ENCODE results near the gene PNMA8B. TPM values are rescaled to one million over a fixed set of nuclear protein-coding genes. Genes with fewer than 3 reads are reported as not detected.

PNMA8B gene
- total and polyA plus RNA-seq, 3 experiments from 2014 or later = 0.04 TPM; not detected in 2

DNA sequence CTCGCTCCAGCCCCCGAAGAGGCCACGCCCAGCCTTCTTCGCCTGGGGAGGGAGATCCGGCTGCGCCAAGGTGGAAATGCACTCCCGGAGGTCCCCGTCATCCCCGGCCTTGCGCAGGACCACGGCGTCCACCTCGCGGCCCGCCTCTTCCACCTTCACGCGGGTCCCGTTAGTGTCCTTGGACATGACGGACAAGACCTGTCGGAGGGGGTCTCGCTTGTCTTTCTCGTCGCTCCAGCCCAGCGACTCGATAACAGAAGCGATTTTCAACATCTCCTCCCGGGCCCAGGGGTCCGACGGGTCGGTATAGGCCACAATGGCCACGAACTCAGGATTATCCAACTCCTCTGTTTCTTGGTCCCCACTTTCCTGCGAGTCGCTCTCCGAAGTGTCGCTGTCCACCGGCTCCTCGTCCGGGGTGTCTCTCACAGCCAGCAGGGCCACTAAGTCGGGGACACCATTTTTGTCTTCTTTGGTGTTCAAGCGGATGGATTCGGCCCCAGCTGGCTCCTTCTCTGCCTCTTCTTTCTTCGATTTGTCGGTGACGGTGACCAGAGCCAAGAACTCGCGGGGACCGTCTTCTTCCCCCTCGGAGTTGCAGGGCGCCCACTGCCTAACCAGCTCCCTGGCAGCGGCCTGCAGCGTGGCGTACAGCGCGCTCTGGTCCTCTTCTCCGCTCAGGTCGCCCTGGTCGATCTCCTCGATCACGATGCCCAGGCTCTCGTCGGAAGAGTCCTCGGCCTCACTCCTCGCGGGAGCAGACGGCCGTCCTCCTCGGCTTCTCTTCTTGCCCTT lies 1.3 kb downstream of the PNMA8B start:
- Histone ChIP-seq H3K36me3 (ENCODE audit: insufficient read depth, low read length) (no peaks in the 10 kb centered on the region), H3K4me3 (ENCODE audit: low read length) (peak overlapping the region; percentile 32), H3K4me1 (ENCODE audit: insufficient read depth, low read length) (peaks cover 3% of the 10 kb centered on the region), H3K27me3 (ENCODE audit: insufficient read depth, low read length, poor library complexity, severe bottlenecking) (peaks cover 35% of the 10 kb centered on the region), H3K27ac (ENCODE audit: low read depth, low read length) (no peak overlapping the region), H3K9me3 (ENCODE audit: low read length) (no peaks in the 10 kb centered on the region)
- ChIA-PET CTCF (no interaction called here), POLR2A (no interaction called here)
- H3K36me3 Mint-ChIP-seq = no peaks in the 10 kb centered on the region
- H3K9me3 Mint-ChIP-seq = no peaks in the 10 kb centered on the region
- H3K27me3 Mint-ChIP-seq = peaks cover 42 to 49% of the 10 kb centered on the region in 2 donors
- H3K4me1 Mint-ChIP-seq = peaks cover 8 to 25% (median 16%) of the 10 kb centered on the region in 3 donors
- no peak for DNase-seq
- peak overlapping the region in 1 of 8 donors; percentile 34 for H3K27ac Mint-ChIP-seq
- peak overlapping the region; percentile 2 to 75 (median 63) for H3K4me3 Mint-ChIP-seq

DNA sequence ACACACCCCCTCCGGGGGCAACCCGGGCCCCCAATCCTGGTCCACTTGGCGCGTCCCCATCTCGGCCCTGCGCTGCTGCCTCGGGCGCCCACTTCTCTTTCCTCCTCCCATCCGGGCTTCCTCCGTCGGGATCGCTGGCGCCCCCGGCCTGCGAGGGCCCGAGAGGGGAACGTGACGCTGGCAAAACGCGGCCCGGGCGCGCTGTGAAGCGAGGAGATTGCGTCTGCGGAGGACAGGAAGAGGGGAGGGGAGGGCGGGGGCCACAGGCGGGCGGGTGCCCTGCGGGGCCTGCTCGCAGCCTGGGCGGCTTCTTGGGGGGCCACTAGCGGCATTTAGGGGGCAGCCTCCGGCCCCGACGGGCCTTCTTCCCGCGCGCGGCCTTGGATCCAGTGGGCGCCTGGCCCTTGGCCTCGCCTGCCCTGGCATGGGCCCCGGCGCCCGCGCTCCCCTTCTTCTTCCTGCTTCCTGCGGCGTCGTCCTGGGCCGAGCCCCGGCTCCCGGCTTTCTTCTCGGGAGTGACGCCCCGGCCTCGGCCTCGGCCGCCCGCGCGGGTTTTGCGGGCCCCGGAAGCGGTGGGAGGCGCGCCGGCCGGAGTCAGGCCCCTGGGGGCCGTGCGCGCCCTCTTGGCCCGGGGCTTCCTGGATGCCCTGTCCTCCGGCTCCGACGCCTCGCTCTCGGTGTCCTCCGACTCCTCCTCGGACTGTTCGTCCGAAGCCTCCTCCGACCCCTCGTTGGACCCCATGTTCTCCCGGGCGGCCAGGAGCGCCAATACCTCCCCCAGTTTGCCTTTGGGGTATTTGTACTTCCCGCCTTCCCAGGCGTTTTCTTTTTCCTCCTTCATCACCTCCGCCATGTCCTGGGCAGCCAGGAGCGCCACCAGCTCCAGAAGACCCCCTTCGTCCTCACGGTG lies 2.2 kb downstream of the PNMA8B start:
- H3K27me3 ChIP-seq (ENCODE audit: insufficient read depth, low read length, poor library complexity, severe bottlenecking) = peaks cover 43% of the 10 kb centered on the region
- Mint-ChIP-seq H3K36me3 (no peaks in the 10 kb centered on the region), H3K4me3 (peak overlapping the region in 6 of 7 donors; percentile 2 to 75 (median 62)), H3K9me3 (no peaks in the 10 kb centered on the region), H3K4me1 (peaks cover 8 to 29% (median 11%) of the 10 kb centered on the region in 3 donors), H3K27me3 (peaks cover 50 to 54% of the 10 kb centered on the region in 2 donors), H3K27ac (no peak overlapping the region)
- no peaks in the 10 kb centered on the region for H3K36me3 ChIP-seq (ENCODE audit: insufficient read depth, low read length)
- peak in 2 of 5 donors; percentile 43 to 57 for DNase-seq
- CTCF ChIA-PET = no interaction called here
- peak overlapping the region; percentile 34 for H3K4me3 ChIP-seq (ENCODE audit: low read length)
- H3K4me1 ChIP-seq (ENCODE audit: insufficient read depth, low read length) = peaks cover 3% of the 10 kb centered on the region
- H3K27ac ChIP-seq (ENCODE audit: low read depth, low read length) = no peak overlapping the region
- no peaks in the 10 kb centered on the region for H3K9me3 ChIP-seq (ENCODE audit: low read length)
- POLR2A ChIA-PET = no interaction called here

DNA sequence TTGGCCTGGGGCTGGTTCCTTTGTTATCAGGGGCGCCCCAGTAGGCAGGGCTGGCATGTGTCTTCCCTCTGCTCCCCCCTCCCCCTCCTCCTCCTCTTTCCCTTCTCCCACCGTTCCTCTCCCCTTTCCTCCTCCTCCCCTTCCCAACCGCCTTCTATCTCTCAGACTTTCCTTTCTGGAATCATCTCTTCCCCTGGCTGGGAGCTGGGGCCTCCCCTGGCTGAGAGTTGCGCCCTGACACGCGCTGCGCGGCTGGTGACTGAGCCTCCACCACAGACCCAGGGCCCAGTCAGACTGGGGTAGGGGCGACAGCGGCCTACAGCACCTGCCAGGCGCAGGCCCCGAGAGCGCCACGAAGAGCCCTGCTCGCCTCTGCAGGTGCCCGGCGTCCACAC lies 2.8 kb downstream of the PNMA8B start:
- CTCF ChIA-PET = no interaction called here
- peak overlapping the region; percentile 34 for H3K4me3 ChIP-seq (ENCODE audit: low read length)

DNA sequence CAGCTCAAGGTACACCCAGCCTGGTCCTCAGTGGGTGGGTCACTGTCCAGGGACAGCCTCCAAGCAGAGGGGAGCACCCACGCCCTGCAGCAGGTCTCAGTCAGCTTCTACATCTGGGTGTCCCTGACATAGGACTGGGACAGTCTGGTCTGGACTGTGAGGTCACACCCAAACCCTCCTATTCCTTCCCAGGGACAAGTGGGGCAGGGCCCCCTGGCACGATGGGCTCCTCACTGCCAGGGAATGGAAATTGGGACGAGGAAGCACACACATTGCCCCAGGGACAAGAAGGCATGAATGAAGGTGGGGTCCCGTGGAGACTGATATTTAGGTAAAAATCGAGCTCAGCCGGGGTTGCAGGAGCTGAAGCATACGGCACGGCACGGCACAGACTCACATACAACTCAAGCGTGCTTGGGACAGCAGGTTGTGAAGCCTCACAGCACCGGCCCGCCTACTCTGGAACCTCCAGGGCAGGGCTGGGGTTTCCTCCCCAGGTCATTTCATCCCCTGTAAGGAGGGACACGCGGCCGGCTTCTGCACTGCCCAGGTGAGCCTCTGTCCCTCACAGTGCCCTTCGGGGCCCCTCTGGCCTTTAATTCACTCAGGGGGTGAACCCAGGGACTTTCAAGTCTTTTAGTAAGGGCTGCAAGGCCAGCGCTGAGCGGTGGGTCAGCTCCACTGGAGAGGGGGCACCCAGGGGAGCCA lies 3.5 kb downstream of the PNMA8B start:
- H3K36me3 Mint-ChIP-seq = no peaks in the 10 kb centered on the region

More for the DNA sequence above, 2.8 kb downstream of the PNMA8B start:
- H3K27me3 ChIP-seq (ENCODE audit: insufficient read depth, low read length, poor library complexity, severe bottlenecking) = peaks cover 47% of the 10 kb centered on the region
- no peak for DNase-seq
- no peaks in the 10 kb centered on the region for H3K36me3 Mint-ChIP-seq
- POLR2A ChIA-PET = no interaction called here
- H3K36me3 ChIP-seq (ENCODE audit: insufficient read depth, low read length) = no peaks in the 10 kb centered on the region
- H3K9me3 Mint-ChIP-seq = no peaks in the 10 kb centered on the region
- H3K27ac Mint-ChIP-seq = no peak overlapping the region
- peaks cover 54 to 58% of the 10 kb centered on the region in 2 donors for H3K27me3 Mint-ChIP-seq
- no peaks in the 10 kb centered on the region for H3K9me3 ChIP-seq (ENCODE audit: low read length)
- no peak overlapping the region for H3K27ac ChIP-seq (ENCODE audit: low read depth, low read length)
- H3K4me1 ChIP-seq (ENCODE audit: insufficient read depth, low read length) = peaks cover 5% of the 10 kb centered on the region
- H3K4me1 Mint-ChIP-seq = peaks cover 10 to 35% (median 11%) of the 10 kb centered on the region in 3 donors
- peak overlapping the region in 2 of 7 donors; percentile 57 to 71 for H3K4me3 Mint-ChIP-seq

DNA sequence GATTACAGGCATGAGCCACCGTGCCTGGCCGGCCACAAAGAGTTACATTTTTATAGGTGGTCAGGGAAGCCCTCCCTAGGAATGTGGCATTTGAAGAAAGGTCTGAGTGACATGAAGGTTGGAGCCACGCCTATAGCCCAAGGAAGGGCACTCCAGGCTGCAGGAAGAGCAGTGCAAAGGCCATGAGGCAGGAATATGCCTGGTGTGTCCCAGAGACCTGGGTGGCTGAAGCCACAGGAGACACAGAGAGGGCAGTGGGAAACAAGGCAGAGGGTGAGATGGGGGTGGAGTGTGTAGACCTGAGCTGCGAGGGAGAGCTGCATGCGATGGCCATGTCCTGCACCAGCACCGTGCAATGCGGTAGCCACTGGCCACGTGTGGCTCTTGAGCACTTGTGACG lies 4.9 kb downstream of the PNMA8B start:
- Mint-ChIP-seq H3K27ac (no peak overlapping the region), H3K27me3 (peaks cover 52 to 68% of the 10 kb centered on the region in 2 donors), H3K36me3 (no peaks in the 10 kb centered on the region), H3K9me3 (no peaks in the 10 kb centered on the region), H3K4me1 (peaks cover 11 to 46% (median 13%) of the 10 kb centered on the region in 3 donors), H3K4me3 (no peak overlapping the region)
- ChIA-PET CTCF (no interaction called here), POLR2A (no interaction called here)
- H3K9me3 ChIP-seq (ENCODE audit: low read length) = no peaks in the 10 kb centered on the region
- H3K27me3 ChIP-seq (ENCODE audit: insufficient read depth, low read length, poor library complexity, severe bottlenecking) = peaks cover 62% of the 10 kb centered on the region
- no peaks in the 10 kb centered on the region for H3K36me3 ChIP-seq (ENCODE audit: insufficient read depth, low read length)
- H3K27ac ChIP-seq (ENCODE audit: low read depth, low read length) = no peak overlapping the region
- DNase-seq = no peak
- H3K4me3 ChIP-seq (ENCODE audit: low read length) = no peak overlapping the region
- peaks cover 15% of the 10 kb centered on the region for H3K4me1 ChIP-seq (ENCODE audit: insufficient read depth, low read length)

More for the DNA sequence above, 3.5 kb downstream of the PNMA8B start:
- Mint-ChIP-seq H3K27me3 (peaks cover 54 to 61% of the 10 kb centered on the region in 2 donors), H3K4me1 (peaks cover 11 to 42% (median 11%) of the 10 kb centered on the region in 3 donors), H3K4me3 (peak overlapping the region in 3 of 7 donors; percentile 10 to 55 (median 28)), H3K9me3 (no peaks in the 10 kb centered on the region), H3K27ac (peak overlapping the region in 1 of 8 donors; percentile 8)
- ChIA-PET CTCF (interaction anchor here (0.5 kb wide), 1 partner anchor 440 kb away, joined by 3 read pairs; no protein-coding TSS in a partner anchor), POLR2A (no interaction called here)
- no peak for DNase-seq
- H3K4me3 ChIP-seq (ENCODE audit: low read length) = no peak overlapping the region
- no peaks in the 10 kb centered on the region for H3K36me3 ChIP-seq (ENCODE audit: insufficient read depth, low read length)
- H3K9me3 ChIP-seq (ENCODE audit: low read length) = no peaks in the 10 kb centered on the region
- peaks cover 12% of the 10 kb centered on the region for H3K4me1 ChIP-seq (ENCODE audit: insufficient read depth, low read length)
- peaks cover 53% of the 10 kb centered on the region for H3K27me3 ChIP-seq (ENCODE audit: insufficient read depth, low read length, poor library complexity, severe bottlenecking)
- H3K27ac ChIP-seq (ENCODE audit: low read depth, low read length) = no peak overlapping the region

DNA sequence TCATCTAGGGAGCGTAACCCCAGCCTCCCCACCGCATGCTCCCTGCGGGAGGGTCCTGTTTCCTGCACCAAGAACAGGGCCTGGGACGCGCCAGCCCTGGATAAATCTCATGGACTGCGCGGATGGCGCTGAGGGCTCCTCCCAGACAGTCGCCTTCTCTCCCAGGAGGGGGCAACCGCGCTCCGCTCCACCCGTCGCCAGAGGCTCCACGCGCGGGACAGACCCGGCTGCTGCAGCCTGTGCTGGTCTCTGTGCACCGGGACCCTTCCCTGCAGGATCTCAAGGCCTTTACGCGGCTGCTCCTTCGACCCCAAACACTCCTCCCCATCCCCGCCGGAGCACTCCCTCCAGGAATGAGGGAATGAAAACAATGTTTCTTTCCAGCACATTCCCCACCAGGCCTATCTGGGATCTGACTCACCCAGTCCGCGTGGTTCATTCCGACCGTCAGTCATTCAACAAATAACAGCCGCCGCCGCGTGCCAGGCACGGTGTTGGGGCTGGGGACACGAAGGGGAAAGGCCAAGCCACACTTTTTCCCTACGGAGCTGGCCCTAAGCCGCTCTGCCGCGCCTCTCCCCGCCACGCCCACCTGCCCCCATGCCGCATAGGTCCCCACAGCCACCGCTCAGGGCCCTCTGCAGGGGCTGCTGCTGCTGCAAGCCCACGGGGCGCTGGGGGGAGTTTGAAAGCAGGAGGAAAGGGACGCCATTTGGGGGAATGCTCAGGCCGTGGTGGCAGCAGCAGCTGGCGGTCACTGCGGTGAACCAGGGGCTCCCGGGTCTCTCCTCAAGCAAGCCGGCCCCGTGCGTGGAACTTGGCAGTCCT lies 6.0 kb downstream of the PNMA8B start:
- H3K4me1 Mint-ChIP-seq = peaks cover 10 to 41% (median 13%) of the 10 kb centered on the region in 3 donors
- POLR2A ChIA-PET = no interaction called here
- H3K27me3 Mint-ChIP-seq = peaks cover 52 to 72% of the 10 kb centered on the region in 2 donors
- Histone ChIP-seq H3K4me3 (ENCODE audit: low read length) (no peak overlapping the region), H3K27ac (ENCODE audit: low read depth, low read length) (no peak overlapping the region), H3K9me3 (ENCODE audit: low read length) (no peaks in the 10 kb centered on the region), H3K36me3 (ENCODE audit: insufficient read depth, low read length) (no peaks in the 10 kb centered on the region), H3K27me3 (ENCODE audit: insufficient read depth, low read length, poor library complexity, severe bottlenecking) (peaks cover 56% of the 10 kb centered on the region), H3K4me1 (ENCODE audit: insufficient read depth, low read length) (peaks cover 15% of the 10 kb centered on the region)
- no peak overlapping the region for H3K4me3 Mint-ChIP-seq
- peaks cover 0 to under 1% (median 0%) of the 10 kb centered on the region in 3 donors for H3K36me3 Mint-ChIP-seq
- no peaks in the 10 kb centered on the region for H3K9me3 Mint-ChIP-seq
- H3K27ac Mint-ChIP-seq = no peak overlapping the region
- CTCF ChIA-PET = interaction anchor here (0.7 kb wide), 1 partner anchor 53 kb away, joined by 3 read pairs; no protein-coding TSS in a partner anchor
- DNase-seq = no peak

DNA sequence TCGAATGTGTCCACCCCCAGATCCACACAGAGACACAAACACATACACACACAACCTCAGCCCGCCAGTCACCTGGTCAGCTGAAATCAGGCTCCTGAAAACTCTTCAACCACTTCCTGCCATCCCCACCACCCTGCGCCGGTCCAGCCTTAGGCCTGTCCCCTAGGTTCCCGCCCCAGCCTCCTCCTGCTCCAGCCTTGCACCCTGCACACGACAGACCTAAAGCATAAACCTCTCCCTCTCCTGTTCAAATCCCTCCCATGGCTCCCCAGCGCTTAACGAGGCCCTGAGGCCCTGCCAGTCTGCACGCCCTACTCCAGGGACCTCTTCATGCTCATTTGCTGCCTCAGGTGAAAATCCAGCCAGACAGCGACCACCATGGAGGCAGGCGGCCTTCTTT lies 7.1 kb downstream of the PNMA8B start:
- Mint-ChIP-seq H3K27ac (no peak overlapping the region), H3K4me1 (peaks cover 5 to 36% (median 6%) of the 10 kb centered on the region in 3 donors), H3K9me3 (no peaks in the 10 kb centered on the region), H3K4me3 (peak overlapping the region in 1 of 7 donors; percentile 13), H3K27me3 (peaks cover 53 to 71% of the 10 kb centered on the region in 2 donors), H3K36me3 (peaks cover 0 to 1% (median 0%) of the 10 kb centered on the region in 3 donors)
- Histone ChIP-seq H3K9me3 (ENCODE audit: low read length) (no peaks in the 10 kb centered on the region), H3K27me3 (ENCODE audit: insufficient read depth, low read length, poor library complexity, severe bottlenecking) (peaks cover 56% of the 10 kb centered on the region), H3K4me3 (ENCODE audit: low read length) (no peak overlapping the region), H3K4me1 (ENCODE audit: insufficient read depth, low read length) (peaks cover 15% of the 10 kb centered on the region), H3K27ac (ENCODE audit: low read depth, low read length) (no peak overlapping the region), H3K36me3 (ENCODE audit: insufficient read depth, low read length) (no peaks in the 10 kb centered on the region)
- ChIA-PET POLR2A (no interaction called here), CTCF (interaction anchor here (2.1 to 2.2 kb wide), 2 partner anchors 25 to 93 kb away, joined by 6 to 7 read pairs; no protein-coding TSS in a partner anchor)
- no peak for DNase-seq
